ENCODE results near the gene GPR137. TPM values are rescaled to one million over a fixed set of nuclear protein-coding genes. Genes with fewer than 3 reads are reported as not detected.
A peak's percentile ranks its signal among the peaks of the same experiment; 100 is the strongest.

Gene GPR137
- total RNA-seq, 6 experiments from 2014 or later: 13.0 to 21.9 (median 17.8) TPM

- Histone ChIP-seq H3K9me3 (no peaks in the 10 kb centered on the region), H3K27ac (peak overlapping the region; percentile 91 to 92 (median 91)), H3K36me3 (no peaks in the 10 kb centered on the region), H3K27me3 (no peaks in the 10 kb centered on the region), H3K4me1 (peaks cover 0 to 28% (median 14%) of the 10 kb centered on the region in 4 donors), H3K4me3 (peak overlapping the region in 1 of 3 donors; percentile 81)
- intact Hi-C loops (cut with DNase I): no loop called here
- WGBS (ENCODE audit: insufficient coverage, low coverage, low lambda C conversion rate, missing lambda C conversion rate): 36% methylated on average over 10 of the region's 23 CpGs
- DNase-seq (peak in 2 of 3 donors; percentile 66 to 70), ATAC-seq (no peak)
- no peak for TF ChIP-seq POLR2A (IDR thresholded peaks at IDR 0.05)
- TF ChIP-seq, protein P1, sequence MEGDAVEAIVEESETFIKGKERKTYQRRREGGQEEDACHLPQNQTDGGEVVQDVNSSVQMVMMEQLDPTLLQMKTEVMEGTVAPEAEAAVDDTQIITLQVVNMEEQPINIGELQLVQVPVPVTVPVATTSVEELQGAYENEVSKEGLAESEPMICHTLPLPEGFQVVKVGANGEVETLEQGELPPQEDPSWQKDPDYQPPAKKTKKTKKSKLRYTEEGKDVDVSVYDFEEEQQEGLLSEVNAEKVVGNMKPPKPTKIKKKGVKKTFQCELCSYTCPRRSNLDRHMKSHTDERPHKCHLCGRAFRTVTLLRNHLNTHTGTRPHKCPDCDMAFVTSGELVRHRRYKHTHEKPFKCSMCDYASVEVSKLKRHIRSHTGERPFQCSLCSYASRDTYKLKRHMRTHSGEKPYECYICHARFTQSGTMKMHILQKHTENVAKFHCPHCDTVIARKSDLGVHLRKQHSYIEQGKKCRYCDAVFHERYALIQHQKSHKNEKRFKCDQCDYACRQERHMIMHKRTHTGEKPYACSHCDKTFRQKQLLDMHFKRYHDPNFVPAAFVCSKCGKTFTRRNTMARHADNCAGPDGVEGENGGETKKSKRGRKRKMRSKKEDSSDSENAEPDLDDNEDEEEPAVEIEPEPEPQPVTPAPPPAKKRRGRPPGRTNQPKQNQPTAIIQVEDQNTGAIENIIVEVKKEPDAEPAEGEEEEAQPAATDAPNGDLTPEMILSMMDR (IDR thresholded peaks at IDR 0.05): no peak
These were observed 17.4 kb upstream of the GPR137 start for GRCh38 chr11:64268025-64268892.

- intact Hi-C loops (cut with DNase I): no loop called here
- DNase-seq (peak; percentile 71 to 78 (median 71)), ATAC-seq (peak; percentile 2 to 15 (median 3))
- no peaks in the 10 kb centered on the region for H3K36me3 ChIP-seq
- TF ChIP-seq, protein P1 (IDR thresholded peaks at IDR 0.05): no peak
- no peak for TF ChIP-seq POLR2A (IDR thresholded peaks at IDR 0.05)
- H3K27me3 ChIP-seq: no peaks in the 10 kb centered on the region
- peaks cover 0 to 33% (median 17%) of the 10 kb centered on the region in 4 donors for H3K4me1 ChIP-seq
- H3K4me3 ChIP-seq: peak overlapping the region; percentile 81 to 94 (median 92)
- peak overlapping the region; percentile 91 to 92 (median 91) for H3K27ac ChIP-seq
- WGBS (ENCODE audit: insufficient coverage, low coverage, low lambda C conversion rate, missing lambda C conversion rate): 0% methylated on average over 4 of the region's 34 CpGs
- no peaks in the 10 kb centered on the region for H3K9me3 ChIP-seq
These were observed 16.6 kb upstream of the GPR137 start for GRCh38 chr11:64268893-64269539.

DNA sequence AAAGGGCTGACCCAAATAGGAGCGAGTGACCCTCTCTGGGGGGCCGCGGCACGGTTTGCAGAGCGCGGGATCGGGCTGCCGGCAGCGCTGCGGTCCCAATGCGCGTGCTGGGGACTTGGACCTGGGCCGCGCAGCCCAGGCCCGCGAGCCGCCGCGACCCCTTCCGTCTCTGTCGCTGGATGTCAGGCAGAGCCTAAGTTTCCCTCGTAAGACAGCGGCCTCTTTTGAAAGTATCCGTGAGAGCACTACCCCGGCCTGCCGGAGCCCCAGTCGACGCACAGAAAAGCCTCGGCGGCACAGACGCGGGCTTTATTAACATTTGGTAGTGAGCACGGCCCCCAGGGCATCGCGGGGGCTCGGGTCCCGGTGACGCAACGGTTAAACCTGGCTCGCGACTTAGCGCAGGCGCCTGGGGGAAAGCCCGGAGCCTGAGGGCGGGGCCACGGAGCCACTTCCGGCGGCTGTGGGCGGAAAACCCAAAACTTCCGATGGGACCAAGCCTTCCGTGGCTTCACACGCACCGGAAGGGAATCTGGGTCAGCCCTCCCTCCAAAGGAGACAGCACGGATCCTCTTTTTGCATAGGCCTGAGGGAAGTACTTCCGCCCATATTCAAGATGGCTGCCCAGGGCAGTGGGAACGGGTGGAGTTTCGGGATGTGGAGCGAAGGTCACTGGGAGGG is 16.0 kb upstream of the GPR137 start:
- Histone ChIP-seq H3K27ac (peak overlapping the region; percentile 91 to 92 (median 91)), H3K9me3 (no peaks in the 10 kb centered on the region), H3K4me1 (peaks cover 0 to 34% (median 17%) of the 10 kb centered on the region in 4 donors), H3K27me3 (no peaks in the 10 kb centered on the region), H3K36me3 (no peaks in the 10 kb centered on the region), H3K4me3 (peak overlapping the region; percentile 81 to 94 (median 92))
- ATAC-seq (peak; percentile 78 to 87 (median 82)), DNase-seq (peak; percentile 97 to 99 (median 98))
- intact Hi-C loops (cut with DNase I): no loop called here
- peak; percentile 50 for TF ChIP-seq POLR2A (IDR thresholded peaks at IDR 0.05)
- TF ChIP-seq, protein P1 (IDR thresholded peaks at IDR 0.05): peak in 1 of 4 donors; percentile 21
- 0% methylated on average over 5 of the region's 58 CpGs for WGBS (ENCODE audit: insufficient coverage, low coverage, low lambda C conversion rate, missing lambda C conversion rate)

- Histone ChIP-seq H3K4me3 (no peak overlapping the region), H3K4me1 (peaks cover 0 to 23% (median 10%) of the 10 kb centered on the region in 4 donors), H3K36me3 (peaks cover 0 to 14% (median 2%) of the 10 kb centered on the region in 4 donors), H3K9me3 (no peaks in the 10 kb centered on the region), H3K27ac (no peak overlapping the region), H3K27me3 (no peaks in the 10 kb centered on the region)
- intact Hi-C loops (cut with DNase I): no loop called here
- ATAC-seq: no peak
- 93% methylated on average over 5 of the region's 15 CpGs for WGBS (ENCODE audit: insufficient coverage, low coverage, low lambda C conversion rate, missing lambda C conversion rate)
- no peak for DNase-seq
- TF ChIP-seq, protein P1 (IDR thresholded peaks at IDR 0.05): no peak
- no peak for TF ChIP-seq POLR2A (IDR thresholded peaks at IDR 0.05)
These were observed 10.4 kb upstream of the GPR137 start for GRCh38 chr11:64275031-64275800.

All from right lobe of liver (tissue), 6 donors.